Vagina (tissue), 2 donors: ENCODE measurements around the gene VIPR2. TPM values are rescaled to one million over a fixed set of nuclear protein-coding genes. Genes with fewer than 3 reads are reported as not detected.

Source experiments
- DNase-seq, 2 donors: peaks; one replicate each; pipeline ENCODE4 v3.0.0-alpha.2; 2017; ENCODE audit errors: extremely low spot score in 2 of 2
- H3K27ac ChIP-seq: fragments of 200-600 bp; sonication (generic); one replicate; pipeline ENCODE4 v1.5.1; 2019
- H3K27me3 ChIP-seq: fragments of 200-600 bp; sonication (generic); one replicate; pipeline ENCODE4 v1.5.1; 2019
- H3K36me3 ChIP-seq, 2 donors: fragments of 200-600 bp; sonication (generic); one replicate each; pipeline ENCODE4 v1.5.1; 2017 to 2019
- H3K4me1 ChIP-seq: fragments of 200-600 bp; sonication (generic); one replicate; pipeline ENCODE4 v1.5.1; 2019
- H3K4me3 ChIP-seq, 2 donors: fragments of 200-600 bp; sonication (generic); 1 replicate in 1 of 2; 2 replicates in 1 of 2; pipeline ENCODE4 v1.5.1; 2016 to 2019
- H3K9me3 ChIP-seq: fragments of 200-600 bp; sonication (generic); one replicate; pipeline ENCODE4 v1.5.1; 2019
- CTCF ChIP-seq, 3 experiments: fragments of 450-650 bp in 2 of 3; fragments of 200-600 bp in 1 of 3; sonication (generic) in 1 of 3; IDR thresholded peaks; one replicate each; pipeline ENCODE4 v1.5.1; 2017 to 2019; ENCODE audit warnings: antibody characterized with exemption in 3 of 3, mild to moderate bottlenecking in 2 of 3, moderate library complexity in 2 of 3
- POLR2A ChIP-seq, 2 donors: fragments of 450-650 bp; IDR thresholded peaks; one replicate each; pipeline ENCODE4 v1.6.1; 2017; ENCODE audit warnings: antibody characterized with exemption in 2 of 2, mild to moderate bottlenecking in 2 of 2, moderate library complexity in 2 of 2
- POLR2AphosphoS5 ChIP-seq, 2 donors: sonication (generic); formaldehyde crosslinking; IDR thresholded peaks; one replicate each; pipeline ENCODE4 v1.9.0; 2017; ENCODE audit warnings: antibody characterized with exemption in 2 of 2, mild to moderate bottlenecking in 2 of 2, low read depth in 1 of 2; ENCODE audit not compliant: insufficient read depth in 1 of 2
- intact Hi-C: fragments of 100-400 bp; cut with DNase I; formaldehyde crosslinking; loops from one replicate; pipeline ENCODE4 v1.15.1; 2023
- total RNA-seq: library from RNA; depleted of rRNA; stranded (reverse); fragments of >200 nt; gene quantifications from one replicate; pipeline ENCODE4 v1.2.3, GENCODE V29; 2016

The VIPR2 gene
- total RNA-seq, 1 donor from 2014 or later = 11.3 TPM

- Histone ChIP-seq H3K36me3 (no peaks in the 10 kb centered on the region), H3K4me1 (no peaks in the 10 kb centered on the region), H3K4me3 (no peak overlapping the region), H3K9me3 (no peaks in the 10 kb centered on the region), H3K27me3 (no peaks in the 10 kb centered on the region), H3K27ac (no peak overlapping the region)
- intact Hi-C loops = no loop called here
- peak in 1 of 2 donors; percentile 64 for DNase-seq
- TF ChIP-seq CTCF (IDR thresholded peaks at IDR 0.05) (no peak), POLR2AphosphoS5 (IDR thresholded peaks at IDR 0.05; ENCODE audit: insufficient read depth in 1 of 2, low read depth in 1 of 2) (no peak), POLR2A (IDR thresholded peaks at IDR 0.05) (no peak)
These were observed 12.0 kb upstream of the VIPR2 start for GRCh38 chr7:159156436-159157245.

GRCh38 chr7:159155410-159155809, 10.7 kb upstream of the VIPR2 start:
- TF ChIP-seq POLR2AphosphoS5 (IDR thresholded peaks at IDR 0.05; ENCODE audit: insufficient read depth in 1 of 2, low read depth in 1 of 2) = no peak
- Histone ChIP-seq H3K27me3 (no peaks in the 10 kb centered on the region), H3K4me1 (no peaks in the 10 kb centered on the region), H3K4me3 (no peak overlapping the region), H3K27ac (no peak overlapping the region), H3K36me3 (no peaks in the 10 kb centered on the region), H3K9me3 (no peaks in the 10 kb centered on the region)
- DNase-seq = peak in 1 of 2 donors; percentile 16
- intact Hi-C loops = no loop called here

- TF ChIP-seq POLR2A (IDR thresholded peaks at IDR 0.05) (no peak), POLR2AphosphoS5 (IDR thresholded peaks at IDR 0.05; ENCODE audit: insufficient read depth in 1 of 2, low read depth in 1 of 2) (no peak), CTCF (IDR thresholded peaks at IDR 0.05) (no peak)
- no peak overlapping the region for H3K27ac ChIP-seq
- no peaks in the 10 kb centered on the region for H3K4me1 ChIP-seq
- H3K36me3 ChIP-seq = no peaks in the 10 kb centered on the region
- no peaks in the 10 kb centered on the region for H3K9me3 ChIP-seq
- no peaks in the 10 kb centered on the region for H3K27me3 ChIP-seq
- peak; percentile 56 to 79 for DNase-seq
- intact Hi-C loops = no loop called here
- H3K4me3 ChIP-seq = no peak overlapping the region
These were observed 9.6 kb upstream of the VIPR2 start for GRCh38 chr7:159154243-159154642.

- Histone ChIP-seq H3K27ac (no peak overlapping the region), H3K36me3 (no peaks in the 10 kb centered on the region), H3K9me3 (no peaks in the 10 kb centered on the region), H3K27me3 (no peaks in the 10 kb centered on the region), H3K4me3 (no peak overlapping the region), H3K4me1 (no peaks in the 10 kb centered on the region)
- TF ChIP-seq POLR2A (IDR thresholded peaks at IDR 0.05) (no peak), CTCF (IDR thresholded peaks at IDR 0.05) (no peak), POLR2AphosphoS5 (IDR thresholded peaks at IDR 0.05; ENCODE audit: insufficient read depth in 1 of 2, low read depth in 1 of 2) (no peak)
- intact Hi-C loops = no loop called here
- DNase-seq = peak; percentile 42 to 46
These were observed 8.8 kb upstream of the VIPR2 start for GRCh38 chr7:159153511-159153910.

GRCh38 chr7:159152816-159153215, 8.1 kb upstream of the VIPR2 start:
- Histone ChIP-seq H3K27me3 (no peaks in the 10 kb centered on the region), H3K27ac (no peak overlapping the region), H3K4me3 (no peak overlapping the region), H3K4me1 (no peaks in the 10 kb centered on the region), H3K36me3 (no peaks in the 10 kb centered on the region), H3K9me3 (no peaks in the 10 kb centered on the region)
- intact Hi-C loops = no loop called here
- TF ChIP-seq POLR2A (IDR thresholded peaks at IDR 0.05) = no peak
- TF ChIP-seq POLR2AphosphoS5 (IDR thresholded peaks at IDR 0.05; ENCODE audit: insufficient read depth in 1 of 2, low read depth in 1 of 2) = no peak
- TF ChIP-seq CTCF (IDR thresholded peaks at IDR 0.05) = no peak
- DNase-seq = peak; percentile 56 to 67
